HG02588 (cell line): ENCODE results near the gene FNDC3B.
A peak's percentile ranks its signal among the peaks of the same experiment; 100 is the strongest.
"Not testable (repeated sequence)": the region's sequence is repeated elsewhere in the genome, so short reads cannot be mapped to it uniquely, and the experiment has no call there.

Source experiments
- ATAC-seq: cut with Tn5 transposase; IDR thresholded peaks from one replicate; pipeline ENCODE4 v1.9.1; 2021; ENCODE audit warnings: mild to moderate bottlenecking, moderate library complexity; ENCODE audit not compliant: unreplicated experiment

The FNDC3B gene

DNA sequence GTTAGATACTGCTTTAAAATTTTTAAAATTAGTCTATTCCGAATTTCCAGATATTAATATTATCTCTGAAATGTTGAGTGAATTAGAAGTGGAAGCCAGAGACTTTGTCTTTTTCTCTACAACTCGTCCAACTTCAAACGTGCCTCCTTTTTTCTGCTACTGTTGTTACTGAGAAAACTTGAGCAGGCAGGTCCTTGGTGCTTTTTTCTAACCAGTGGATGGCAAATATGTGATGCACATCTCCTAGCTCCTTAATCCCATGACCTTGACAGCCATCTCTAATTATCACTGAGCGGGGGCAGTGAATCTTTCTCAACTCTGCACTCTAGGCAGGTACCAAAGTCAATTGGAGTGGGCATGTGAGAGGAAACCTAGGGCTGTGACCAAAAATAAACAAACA, 50.7 kb downstream of the FNDC3B start:
- no peak for ATAC-seq

DNA sequence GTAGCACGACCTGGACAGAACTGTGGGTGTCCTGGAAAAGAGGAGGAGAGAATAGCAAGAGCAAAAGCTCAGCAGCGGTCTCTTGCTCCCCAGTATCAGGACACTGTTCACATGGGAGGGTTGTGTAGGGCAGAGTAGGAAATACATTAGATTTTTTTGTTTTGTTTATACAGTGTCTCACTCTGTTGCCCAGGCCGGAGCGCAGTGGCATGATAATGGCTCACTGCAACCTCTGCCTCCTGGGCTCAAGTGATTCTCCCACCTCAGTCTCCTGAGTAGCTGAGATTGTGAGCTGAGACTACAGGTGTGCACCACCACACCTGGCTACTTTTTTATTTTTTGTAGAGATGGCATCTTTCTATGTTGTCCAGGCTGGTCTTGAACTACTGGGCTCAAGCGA, 53.3 kb downstream of the FNDC3B start:
- ATAC-seq: no peak

DNA sequence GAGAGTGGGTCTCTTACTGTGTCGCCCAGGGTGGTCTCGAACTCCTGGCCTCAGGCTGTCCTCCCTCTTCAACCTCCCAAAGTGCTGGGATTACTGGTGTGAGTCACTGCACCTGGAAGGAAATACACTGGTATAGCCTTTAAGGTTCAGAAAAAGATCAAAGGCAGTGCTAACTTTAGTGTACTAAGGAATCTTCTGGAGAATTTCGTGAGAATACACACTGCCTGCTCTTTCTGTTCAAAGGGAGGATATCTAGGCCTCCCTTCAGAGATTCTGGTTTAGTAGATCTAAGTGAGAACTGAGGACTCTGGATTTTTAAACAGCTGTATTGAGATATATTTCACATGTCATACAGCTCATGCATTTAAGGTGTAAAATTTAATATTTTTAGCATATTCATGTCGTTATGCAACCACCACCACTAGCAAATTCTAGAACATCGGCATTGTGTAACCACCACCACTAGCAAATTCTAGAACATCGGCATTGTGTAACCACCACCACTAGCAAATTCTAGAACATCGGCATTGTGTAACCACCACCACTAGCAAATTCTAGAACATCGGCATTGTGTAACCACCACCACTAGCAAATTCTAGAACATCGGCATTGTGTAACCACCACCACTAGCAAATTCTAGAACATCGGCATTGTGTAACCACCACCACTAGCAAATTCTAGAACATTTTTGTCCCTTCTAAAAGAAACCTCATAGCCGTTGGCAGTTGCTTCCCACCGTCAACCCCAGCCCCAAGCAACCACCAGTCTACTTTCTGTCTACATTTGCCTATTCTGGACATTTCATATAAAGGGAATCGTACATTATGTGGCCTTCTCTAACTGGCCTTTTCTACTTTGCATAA, 54.4 kb downstream of the FNDC3B start:
- not testable (repeated sequence) for ATAC-seq

DNA sequence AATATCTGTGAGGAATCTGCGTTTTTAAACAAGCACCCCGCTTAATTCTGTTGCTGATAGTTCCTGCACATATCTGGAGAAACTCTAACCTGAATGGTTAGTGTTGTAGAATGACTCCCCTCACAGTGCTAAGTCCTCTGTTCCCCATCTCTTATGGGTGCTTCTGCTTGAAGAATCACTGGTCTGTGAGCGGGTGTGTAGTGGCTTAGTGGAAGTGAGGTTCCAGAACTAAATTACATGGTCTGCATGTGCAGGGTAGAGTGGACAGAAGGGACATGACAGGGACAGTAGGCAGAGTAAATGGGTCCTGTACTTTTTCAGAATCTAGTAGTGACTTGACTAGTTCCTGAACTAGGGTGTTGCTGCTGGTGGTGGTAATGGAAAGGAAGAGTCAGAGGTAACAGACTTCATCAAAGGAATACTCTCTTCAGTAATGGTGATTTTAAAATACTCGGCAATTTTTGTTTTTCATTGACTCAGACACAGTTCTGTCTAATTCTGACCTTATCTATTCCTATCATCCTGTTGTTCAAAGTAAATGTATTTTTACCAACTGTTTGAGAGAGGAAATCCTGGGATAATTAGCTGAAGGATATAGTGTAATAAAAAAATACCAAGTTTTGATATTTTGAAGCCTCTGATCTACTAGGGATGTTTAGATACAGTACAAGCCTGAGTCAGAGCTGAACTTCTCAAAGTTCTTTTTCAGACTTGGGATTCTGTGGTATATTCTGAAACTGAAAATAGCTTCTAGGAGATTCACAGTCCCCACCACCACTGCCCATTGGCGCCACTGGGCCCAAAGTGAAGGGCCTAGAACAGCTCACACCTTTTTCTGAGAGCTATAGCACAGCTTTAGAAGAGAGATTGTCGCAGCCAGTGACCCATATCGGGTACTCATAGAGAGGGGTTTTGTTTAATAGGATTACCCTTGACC, 55.5 kb downstream of the FNDC3B start:
- peak; percentile 92 for ATAC-seq

DNA sequence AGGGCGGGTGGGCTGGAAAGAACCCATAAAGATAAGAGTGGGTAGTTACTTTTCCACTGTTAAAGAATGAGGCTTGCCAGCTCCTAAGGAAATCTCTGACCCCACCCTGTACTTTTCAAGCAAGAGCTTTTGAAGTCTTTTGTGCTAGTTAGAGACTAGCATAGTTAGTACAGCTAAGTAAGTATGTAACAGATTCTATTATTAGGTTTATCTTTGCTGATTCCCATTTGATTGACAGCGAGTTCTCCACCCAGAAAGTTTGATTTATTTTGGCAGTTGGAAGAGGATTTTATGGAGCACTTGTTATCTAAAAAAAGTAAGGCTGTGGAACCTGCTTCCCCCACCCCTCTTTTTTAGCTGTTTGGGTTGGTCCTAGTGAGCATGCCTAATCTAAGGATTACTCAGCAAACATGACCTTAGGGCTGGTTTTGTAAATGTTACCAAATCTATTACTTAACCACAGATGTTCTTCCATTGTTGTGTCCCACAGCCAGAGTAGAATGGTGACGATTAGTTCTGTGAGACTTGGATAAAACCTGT, 57.6 kb downstream of the FNDC3B start:
- no peak for ATAC-seq

DNA sequence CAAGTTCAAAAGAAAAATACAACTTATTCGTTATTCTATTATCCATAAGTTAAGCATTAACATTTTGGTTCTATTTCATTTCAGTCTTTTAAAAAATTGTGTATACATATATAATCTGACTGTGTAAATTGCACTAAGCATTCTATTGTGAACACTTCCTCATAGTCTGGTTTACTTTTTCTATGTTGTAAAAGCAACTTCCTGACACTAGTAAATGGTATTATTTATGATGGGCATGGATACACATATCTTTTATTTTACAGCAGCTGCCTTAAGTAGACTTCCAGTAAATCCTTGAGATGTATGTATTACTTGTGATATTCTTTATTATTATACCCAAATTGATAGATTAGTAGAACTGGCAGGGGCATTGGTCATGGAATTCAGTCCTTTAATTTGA, 58.2 kb downstream of the FNDC3B start:
- ATAC-seq: no peak

DNA sequence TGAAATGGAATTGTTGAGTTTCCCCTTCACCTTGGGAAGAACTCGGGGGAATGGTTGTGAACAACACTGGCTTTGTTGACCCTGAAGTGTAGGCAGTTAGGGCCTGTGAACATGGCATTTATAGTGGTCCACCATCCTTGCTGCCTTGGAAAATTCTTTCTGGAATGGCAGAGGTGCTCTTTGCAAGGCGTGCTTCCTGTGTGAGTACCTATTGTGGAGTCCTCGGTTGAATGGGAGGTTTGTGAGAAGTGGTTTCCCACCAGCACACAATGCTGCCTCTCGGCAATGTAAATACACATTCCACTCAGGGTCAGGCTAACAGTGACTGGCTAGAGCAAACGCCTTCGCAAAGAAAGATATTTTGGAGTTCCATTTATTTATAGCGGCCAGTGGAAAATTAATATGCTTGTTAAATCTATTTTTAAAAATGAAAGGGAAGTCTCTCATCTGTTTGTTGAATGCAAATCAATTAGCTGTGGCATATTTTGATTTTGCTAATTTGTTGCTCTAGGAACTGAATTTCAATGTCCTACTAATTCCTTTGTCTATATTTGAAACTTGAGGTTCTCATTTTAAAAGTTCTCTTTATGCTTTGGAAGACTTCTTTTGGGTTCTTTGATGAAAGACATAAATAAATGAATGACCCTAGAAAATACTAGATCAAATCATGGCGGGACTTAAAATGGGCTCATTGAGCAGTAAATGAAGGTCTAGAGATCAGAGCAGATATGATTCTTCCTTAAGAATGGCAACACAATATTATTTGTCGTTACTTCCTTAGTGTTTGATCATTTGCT, 59.5 kb downstream of the FNDC3B start:
- ATAC-seq: no peak

DNA sequence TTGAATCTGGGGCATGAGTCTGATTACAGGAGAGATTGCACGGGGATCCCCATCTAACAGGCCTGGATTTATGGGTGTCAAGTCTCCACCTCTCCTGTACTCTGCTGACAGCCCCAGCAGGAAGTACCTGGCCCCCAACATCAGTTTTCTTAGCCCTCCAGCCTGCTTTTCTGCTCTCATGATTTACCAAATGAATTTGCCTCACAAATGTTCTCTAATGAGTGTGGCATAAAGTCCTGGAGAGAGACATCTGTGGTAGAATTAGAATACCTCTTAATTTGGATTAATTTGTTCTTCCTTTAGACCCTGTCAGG, 60.1 kb downstream of the FNDC3B start:
- no peak for ATAC-seq

DNA sequence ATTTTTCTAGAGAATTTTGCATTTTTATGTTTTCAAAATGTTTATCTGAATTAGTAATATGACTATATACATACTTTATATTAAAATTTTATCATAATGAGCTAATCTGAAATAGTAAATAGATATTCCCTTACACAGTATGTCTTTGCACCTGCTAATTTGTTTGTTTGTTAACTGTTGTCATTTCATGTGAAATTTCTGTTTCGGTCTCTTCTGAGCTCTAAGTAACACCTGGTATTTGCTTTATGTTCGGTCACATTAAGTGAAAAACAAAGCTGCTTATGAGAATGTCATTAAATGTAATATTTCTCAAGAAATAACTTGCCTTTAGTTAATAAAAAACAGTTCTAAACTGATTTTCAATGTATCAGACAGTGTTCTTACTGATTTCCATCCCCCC, 61.1 kb downstream of the FNDC3B start:
- ATAC-seq: peak; percentile 47

DNA sequence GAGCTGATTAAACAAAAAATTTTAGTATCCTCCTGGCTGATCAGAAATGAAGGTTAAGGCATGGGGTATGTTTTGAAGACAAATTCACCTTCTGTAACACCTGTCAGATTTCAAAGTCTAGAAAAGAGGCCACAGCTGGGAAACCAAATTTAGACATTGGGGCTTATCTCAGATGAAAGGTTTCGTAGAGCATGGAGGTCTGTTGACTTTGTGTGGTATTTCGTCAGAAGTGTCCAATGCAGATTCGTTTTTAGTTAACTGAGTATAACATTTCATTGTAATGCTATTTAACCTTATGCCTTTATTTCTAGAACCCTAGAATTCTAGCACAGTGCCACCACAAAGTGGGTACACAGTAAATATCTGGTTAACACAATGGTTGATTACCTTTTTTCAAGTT, 61.7 kb downstream of the FNDC3B start:
- ATAC-seq: peak; percentile 55

DNA sequence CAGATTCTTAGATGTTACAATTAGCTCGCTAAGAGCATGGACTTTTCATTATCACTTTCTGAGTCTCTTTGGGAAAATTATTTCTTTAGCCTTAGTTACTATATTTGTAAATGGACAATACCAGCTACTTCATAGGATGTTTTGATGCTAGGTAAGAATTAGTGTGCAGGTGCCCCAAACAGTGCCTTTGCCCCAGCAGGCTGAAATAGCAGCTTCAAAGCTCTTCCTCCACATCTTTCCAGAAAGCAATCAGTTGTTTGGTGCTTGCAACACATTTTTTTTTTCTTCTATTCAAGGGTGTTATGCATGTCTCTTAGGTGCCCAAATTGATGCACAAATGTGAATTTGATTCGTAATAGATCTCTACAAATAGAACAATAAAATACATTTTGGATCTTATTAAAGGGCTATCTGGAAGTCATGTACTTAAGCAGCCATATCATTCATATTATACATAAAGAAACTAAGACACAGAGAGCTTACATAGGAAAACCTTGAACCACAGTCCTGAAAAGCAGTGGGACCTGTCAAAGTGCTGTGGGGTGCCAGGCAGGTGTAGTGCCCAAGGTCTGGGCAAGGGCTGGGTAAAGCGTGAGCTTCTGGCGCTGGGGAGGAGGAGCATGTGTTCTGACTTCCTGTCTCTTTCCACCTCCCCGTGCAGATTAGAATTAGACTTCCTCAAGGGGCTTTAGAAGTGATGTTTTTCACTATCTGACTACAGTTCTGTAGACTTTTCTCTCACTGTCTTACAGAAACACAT, 62.9 kb downstream of the FNDC3B start:
- ATAC-seq: no peak

DNA sequence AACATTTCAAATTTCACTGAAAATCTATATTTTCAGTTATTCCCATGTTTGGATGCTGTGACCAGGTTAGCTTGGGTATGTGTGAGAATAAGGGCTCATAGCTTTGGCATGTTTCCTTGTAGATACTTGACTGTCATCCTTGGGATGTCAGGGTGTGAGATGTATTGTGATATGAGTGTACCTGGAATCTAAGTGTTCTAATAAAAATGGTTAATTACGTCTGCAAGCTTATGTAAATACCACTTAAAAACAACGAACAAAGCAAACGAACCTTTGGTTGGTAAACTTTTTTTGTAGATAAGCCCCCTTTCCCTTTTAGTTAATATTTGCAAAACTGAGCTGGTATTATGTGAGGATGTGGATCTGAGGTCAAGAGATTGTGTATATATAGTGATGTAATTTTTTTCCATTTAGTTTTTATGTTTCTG, 63.5 kb downstream of the FNDC3B start:
- ATAC-seq: no peak

DNA sequence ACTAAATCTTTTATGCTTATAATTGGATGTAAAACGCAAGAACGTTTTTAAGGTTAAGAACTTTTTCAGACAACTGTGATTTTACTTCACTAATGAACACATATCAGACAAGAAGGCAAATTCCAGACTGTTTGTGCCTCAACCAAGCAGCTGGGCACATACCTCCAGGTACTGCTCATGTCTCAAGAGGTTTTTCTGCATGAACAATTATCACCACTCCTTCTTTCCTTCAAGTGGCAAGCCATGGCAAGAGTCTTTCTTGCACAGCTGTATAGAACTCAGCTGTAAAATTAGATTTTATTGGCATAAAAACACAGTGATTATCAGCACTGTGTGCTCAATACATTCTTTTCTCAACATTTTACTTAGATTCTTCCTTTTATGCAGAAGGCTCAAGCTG, 64.3 kb downstream of the FNDC3B start:
- ATAC-seq: no peak

DNA sequence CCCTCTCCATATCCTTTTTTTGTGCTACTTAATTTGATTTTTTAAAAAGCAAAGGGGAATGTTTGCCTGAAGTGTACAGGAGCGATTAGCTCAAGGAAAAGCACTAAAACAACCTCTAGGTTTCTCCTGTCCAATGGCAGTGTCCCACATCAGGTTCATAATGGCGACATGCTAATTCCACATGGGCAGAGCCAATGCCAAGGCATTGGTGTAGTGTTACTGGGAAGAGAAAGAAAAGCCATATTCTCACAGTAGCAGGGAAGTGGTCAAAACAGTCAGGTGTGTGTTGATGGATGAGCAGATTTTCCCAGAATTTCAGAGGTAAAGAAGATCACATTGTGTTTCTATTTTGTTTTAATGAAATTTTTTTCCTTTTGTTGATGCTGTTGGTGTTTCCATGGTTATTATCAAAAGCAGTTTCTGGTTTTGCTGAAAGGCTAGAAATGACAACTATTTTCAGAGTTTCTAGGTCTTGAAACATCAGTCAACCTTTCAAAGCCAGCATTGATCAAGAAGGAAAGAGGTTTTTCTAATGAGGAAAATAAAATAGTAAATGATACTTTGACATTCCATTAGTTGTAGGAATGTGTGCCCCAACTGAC, 65.2 kb downstream of the FNDC3B start:
- no peak for ATAC-seq

DNA sequence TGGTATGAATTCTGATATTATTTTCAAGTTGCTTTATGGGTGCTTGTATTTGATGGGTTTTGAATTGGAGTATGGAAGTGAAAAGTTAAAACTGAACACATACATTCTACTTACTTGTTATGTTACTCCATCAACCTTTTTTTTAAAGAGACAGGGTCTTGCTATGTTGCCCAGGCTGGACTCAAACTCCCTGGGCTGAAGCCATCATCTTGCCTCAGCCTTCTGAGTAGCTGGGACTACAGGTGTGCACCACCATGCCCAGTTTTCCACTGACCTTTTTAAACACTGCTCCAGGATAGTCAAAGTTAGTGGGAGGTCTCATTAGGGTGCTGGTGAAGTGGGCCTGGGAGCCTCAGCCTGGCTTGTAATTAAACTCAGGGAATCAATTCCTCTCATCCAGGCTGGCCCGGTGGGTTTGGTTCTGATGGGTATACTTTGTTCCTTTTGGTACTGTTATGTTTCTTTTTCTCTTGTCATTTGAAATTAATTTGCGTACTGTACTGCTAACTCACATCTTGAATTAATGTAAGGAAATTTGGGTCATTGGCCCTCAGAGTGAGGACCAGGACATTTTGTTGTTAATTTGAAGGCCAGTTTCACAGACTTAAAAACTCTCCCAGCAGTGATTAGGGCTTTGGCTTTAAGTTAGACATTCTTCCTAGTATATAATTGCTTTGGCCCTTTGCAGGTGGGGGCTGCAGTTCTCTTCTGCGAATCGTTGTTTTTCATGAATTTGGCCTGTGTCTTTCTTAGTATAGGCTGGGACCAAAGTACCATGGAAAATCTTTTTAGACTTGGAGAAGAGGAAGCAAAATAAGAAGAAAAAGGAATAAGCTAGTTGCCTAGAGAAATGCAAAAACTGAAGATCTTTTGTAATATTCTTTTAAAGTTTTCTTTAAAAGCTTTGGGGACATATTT, 66.9 kb downstream of the FNDC3B start:
- no peak for ATAC-seq

DNA sequence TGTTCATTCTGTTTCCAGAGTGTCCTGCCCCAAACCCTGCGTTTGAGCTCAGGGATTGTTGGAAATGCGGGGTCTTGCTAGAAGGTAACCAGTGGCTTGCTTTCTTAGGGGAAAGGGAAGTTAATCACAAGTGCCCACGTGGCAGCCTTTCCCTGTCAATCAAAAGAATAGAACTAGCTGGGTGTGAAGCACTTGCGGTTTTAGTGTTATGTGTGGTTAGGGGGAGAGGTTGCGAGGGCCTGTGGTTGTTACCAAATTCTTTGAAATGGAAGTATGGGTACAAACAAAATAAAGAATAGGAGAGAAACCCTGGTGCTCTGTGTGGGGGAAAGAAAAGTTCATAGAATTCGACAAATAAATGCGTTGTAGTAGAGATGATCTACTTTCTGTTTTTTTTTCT, 67.6 kb downstream of the FNDC3B start:
- ATAC-seq: peak; percentile 50

DNA sequence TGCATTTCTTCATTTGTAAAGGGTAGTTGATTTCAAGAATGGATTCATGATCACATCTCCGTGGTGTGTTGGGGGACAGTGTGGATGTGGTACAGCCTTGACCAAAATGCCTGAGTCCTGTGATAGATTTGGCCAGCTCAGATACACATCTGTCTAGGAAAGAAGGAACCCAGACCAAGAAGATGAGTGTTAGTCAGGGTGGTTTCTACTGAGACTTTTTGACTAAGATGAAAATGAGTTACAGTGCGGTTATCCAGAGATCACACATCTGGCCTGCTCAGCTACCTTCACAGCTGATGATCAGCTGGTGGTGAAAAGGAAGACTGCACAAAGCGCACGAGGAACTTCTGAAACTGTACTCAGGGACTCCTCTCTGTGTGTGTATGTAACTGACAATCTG, 68.0 kb downstream of the FNDC3B start:
- peak; percentile 91 for ATAC-seq

DNA sequence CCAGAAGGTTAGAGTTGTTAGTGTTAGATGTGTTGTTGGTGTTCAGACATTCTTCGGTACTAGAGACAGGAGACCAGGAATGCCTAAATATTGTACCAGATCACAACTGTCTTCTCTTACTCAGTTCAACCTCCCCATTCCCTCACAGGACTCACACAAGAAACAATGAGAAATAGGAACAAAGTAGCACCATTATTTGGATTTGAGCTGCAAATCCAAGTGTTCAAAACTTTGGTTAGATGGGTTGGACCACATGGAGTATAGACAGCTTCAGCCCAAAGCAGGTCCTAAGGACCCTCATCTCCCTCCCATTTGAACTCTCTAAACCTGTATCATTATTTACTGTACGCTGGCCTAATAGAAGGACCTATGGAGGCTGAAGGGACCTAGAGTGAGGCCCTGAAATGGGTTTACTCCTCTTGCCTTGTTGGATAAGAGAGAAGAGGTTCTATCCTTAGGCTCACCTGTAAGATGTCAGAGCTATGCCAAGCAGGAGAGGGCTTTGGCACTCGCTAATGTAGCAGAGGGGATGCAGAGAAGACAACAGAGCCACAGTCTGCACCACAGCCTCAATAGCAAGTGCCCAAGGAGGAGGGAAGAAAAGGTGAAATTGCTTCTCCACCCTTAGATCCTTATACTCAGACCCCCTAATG, 70.9 kb downstream of the FNDC3B start:
- ATAC-seq: no peak
